HAP-1 (cell line): ENCODE results near the gene PACSIN2.
"Not testable (repeated sequence)": the region's sequence is repeated elsewhere in the genome, so short reads cannot be mapped to it uniquely, and the experiment has no call there.

Experiments used
- DNase-seq, 2 experiments: peaks; one replicate each; pipeline ENCODE4 v3.0.0-alpha.2; 2016 to 2020; ENCODE audit warnings: low spot score in 2 of 2
- H3K27me3 ChIP-seq: fragments of 250-450 bp; sonication (Bioruptor Pico); 2 replicates; pipeline ENCODE4 v1.5.1; 2020; ENCODE audit warnings: low read depth, mild to moderate bottlenecking, moderate library complexity
- H3K36me3 ChIP-seq: fragments of 250-450 bp; sonication (Bioruptor Pico); replicated peaks from 2 replicates; pipeline ENCODE4 v1.5.1; 2020; ENCODE audit warnings: mild to moderate bottlenecking
- H3K4me1 ChIP-seq: fragments of 250-450 bp; sonication (Bioruptor Pico); 2 replicates; pipeline ENCODE4 v1.5.1; 2020; ENCODE audit warnings: mild to moderate bottlenecking
- H3K4me3 ChIP-seq: fragments of 250-450 bp; sonication (Bioruptor Pico); 2 replicates; pipeline ENCODE4 v1.5.1; 2020; ENCODE audit warnings: mild to moderate bottlenecking, moderate library complexity
- H3K9me3 ChIP-seq: fragments of 250-450 bp; sonication (Bioruptor Pico); 2 replicates; pipeline ENCODE4 v1.5.1; 2020; ENCODE audit warnings: mild to moderate bottlenecking, moderate library complexity
- in situ Hi-C: fragments of 300-500 bp; cut with MboI; formaldehyde crosslinking; loops from 3 replicates; pipeline ENCODE4 v1.14.3; 2020; ENCODE audit warnings: low sequenced_read_pairs, inconsistent platforms, mixed read lengths

PACSIN2 gene

DNA sequence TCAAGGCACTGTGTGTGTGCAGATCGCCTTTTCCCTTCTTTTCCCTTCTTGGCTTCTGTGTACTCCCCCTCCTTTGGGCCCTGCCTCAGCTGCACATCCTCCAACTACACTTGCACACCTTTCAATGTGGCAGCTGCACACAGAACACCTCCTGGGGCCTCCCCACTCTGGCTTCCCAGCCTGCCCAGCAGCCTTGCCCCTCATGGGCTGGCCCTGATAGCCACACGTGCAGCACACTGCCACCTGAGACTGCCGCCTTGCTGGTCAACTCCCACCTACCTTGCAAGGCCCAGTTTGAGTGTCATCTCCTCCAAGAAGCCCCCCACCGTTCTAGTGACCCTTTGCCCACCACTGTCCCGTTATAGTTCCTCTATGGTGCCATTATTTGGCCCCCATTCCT lies 80.6 kb downstream of the PACSIN2 start:
- Histone ChIP-seq H3K4me1 (peaks cover 10% of the 10 kb centered on the region; the same call in 1 of the 2 replicates), H3K27me3 (no peaks in the 10 kb centered on the region), H3K36me3 (no peaks in the 10 kb centered on the region), H3K4me3 (no peak overlapping the region), H3K9me3 (no peaks in the 10 kb centered on the region)
- in situ Hi-C loops, result no loop called here
- no peak for DNase-seq

DNA sequence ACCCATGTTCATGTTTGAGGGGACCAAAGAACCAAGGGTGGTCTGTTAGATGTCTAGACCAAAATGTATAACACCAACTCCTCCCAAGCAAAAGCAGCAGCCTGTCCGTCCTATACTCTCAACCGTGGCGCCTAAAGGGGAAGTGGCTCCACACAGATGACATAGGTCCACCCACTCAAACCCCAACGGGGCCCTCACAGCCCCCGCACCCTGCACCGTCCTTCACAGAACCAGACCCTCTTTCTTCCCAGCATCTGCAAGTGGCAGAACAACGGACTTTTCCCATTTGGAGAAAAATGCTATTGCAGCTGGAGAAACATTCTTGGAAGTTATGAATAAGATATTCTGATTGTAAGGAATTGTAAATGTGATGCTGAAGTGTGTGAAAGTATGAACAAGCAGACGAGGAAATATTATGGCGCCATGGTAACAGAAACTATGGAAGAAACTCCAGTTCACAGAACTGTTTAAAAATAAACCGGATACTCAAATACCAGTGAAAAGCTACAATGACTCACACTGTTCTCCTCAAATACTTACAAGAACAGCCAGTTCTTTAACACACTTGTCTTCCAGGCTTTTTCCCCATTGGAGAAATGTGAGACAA lies 81.4 kb downstream of the PACSIN2 start:
- Histone ChIP-seq H3K9me3 (no peaks in the 10 kb centered on the region), H3K36me3 (no peaks in the 10 kb centered on the region), H3K4me3 (no peak overlapping the region), H3K27me3 (no peaks in the 10 kb centered on the region), H3K4me1 (peaks cover 10% of the 10 kb centered on the region; the same call in 1 of the 2 replicates)
- no peak for DNase-seq
- in situ Hi-C loops, result no loop called here

DNA sequence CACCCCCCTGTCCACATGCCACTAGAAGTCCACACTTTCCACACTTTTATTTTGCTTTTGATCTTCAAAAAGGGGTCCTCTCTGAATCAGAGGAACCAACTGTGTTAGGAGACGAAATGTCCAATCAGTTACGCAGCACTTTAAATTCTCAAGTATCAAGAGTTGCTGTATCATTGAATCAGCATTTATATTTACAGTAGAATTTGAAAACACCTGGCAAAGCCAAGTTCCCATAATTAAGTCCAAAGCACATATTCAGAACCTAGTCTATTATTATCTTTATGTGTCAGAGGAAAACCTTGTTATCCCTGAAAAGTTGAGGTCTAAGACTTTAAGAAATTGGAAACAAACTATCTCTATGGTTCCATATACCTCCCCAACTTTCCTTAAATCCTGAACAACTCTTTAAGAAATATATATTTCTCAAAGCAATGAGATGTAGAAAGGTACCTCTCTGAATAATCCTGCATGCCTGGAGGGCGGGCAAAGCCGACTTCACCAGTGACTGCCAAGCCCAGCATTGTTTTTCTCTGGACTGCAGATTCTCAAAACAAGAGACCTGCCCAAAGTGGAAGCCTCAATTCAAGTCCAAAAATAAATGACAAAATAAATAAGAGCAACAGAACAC lies 82.0 kb downstream of the PACSIN2 start:
- no peaks in the 10 kb centered on the region for H3K27me3 ChIP-seq
- H3K4me3 ChIP-seq, result no peak overlapping the region
- no peak for DNase-seq
- no peaks in the 10 kb centered on the region for H3K36me3 ChIP-seq
- H3K9me3 ChIP-seq, result no peaks in the 10 kb centered on the region
- in situ Hi-C loops, result no loop called here
- peaks cover 10% of the 10 kb centered on the region; the same call in 1 of the 2 replicates for H3K4me1 ChIP-seq

DNA sequence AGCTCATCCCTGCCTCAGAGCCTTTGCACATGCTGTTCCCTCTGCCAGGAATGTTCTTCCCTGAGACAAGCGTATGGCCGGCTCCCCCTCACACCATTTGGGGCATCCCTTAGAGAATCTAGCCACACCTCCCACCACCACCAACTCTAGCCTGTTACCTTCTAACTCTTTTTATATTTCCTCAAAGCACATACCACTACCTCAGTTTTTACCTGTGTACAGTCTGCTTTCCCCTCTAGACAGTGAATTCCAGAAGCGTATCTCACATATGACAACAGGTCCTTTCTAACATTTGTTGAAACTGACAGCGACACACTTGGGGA lies 82.8 kb downstream of the PACSIN2 start:
- in situ Hi-C loops, result no loop called here
- H3K9me3 ChIP-seq, result no peaks in the 10 kb centered on the region
- H3K4me1 ChIP-seq, result peaks cover 10% of the 10 kb centered on the region; the same call in 1 of the 2 replicates
- H3K4me3 ChIP-seq, result no peak overlapping the region
- H3K36me3 ChIP-seq, result no peaks in the 10 kb centered on the region
- H3K27me3 ChIP-seq, result no peaks in the 10 kb centered on the region
- no peak for DNase-seq

DNA sequence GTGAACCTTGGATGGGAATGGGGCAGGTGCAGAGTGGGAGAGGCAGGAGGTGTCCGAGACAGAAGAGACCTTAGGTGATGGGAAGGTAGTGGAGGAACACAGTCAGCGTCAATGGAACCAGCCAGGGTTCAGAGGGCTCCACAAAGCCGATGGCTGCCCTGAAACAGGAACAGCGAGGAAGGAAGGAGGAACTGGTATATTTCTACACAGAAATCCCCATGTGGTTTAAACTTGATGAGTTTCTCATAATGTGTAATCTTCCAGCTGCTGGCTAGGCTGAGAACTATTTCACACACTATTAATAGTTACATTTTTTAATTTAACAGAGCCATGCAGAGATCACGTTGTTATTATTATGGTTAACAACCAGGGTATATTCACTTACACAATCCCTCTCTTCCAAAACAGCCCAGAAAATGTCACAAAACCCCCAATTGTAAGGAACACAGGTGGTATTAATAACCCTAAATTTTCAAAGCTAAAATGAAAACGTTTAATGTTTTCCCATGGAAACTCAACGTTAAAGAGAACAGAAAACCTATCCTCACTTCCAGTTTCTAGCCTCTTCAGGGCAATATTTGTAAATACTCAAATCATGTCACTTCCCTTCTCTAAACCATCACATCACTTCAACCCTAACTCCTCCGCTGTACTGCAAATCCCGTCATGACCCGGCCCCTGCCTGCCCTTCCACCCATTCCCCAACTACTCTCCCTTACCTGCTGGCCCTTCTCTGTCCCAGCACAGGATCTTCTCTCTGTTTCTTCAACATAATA lies 83.3 kb downstream of the PACSIN2 start:
- no peak for DNase-seq
- Histone ChIP-seq H3K9me3 (no peaks in the 10 kb centered on the region), H3K4me3 (no peak overlapping the region), H3K36me3 (no peaks in the 10 kb centered on the region), H3K27me3 (no peaks in the 10 kb centered on the region), H3K4me1 (peaks cover 10% of the 10 kb centered on the region; the same call in 1 of the 2 replicates)
- in situ Hi-C loops, result no loop called here

DNA sequence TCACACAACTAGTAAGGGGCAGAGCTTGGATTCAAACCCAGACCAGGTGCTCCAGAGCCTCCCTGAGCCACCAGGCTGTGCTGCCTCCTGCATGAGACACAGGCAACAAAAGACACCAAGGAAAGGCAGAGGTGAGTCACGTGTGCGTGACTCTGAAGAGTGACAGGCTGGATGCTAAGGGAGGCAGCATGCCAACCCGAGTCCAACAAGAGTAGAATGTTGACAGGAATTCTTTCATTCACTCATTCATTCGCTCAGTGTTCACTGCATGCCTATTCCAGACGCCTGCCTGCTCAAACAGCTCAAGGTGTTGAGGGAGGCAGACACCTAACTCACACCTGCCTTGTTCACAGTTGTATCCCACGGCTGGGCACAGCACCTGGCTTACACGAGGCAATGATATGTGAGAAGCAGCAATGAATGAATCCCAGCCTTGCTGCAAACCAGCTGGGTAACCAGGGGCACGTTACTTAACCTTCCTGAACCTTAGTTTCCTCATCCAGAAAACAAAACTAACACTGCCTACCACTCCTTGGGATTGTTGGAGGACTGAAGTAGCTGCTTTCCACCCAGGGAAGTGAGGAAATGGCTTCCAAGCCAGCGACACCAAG lies 84.0 kb downstream of the PACSIN2 start:
- peaks cover 10% of the 10 kb centered on the region; the same call in 1 of the 2 replicates for H3K4me1 ChIP-seq
- DNase-seq, result no peak
- in situ Hi-C loops, result no loop called here
- no peaks in the 10 kb centered on the region for H3K36me3 ChIP-seq
- no peaks in the 10 kb centered on the region for H3K27me3 ChIP-seq
- no peaks in the 10 kb centered on the region for H3K9me3 ChIP-seq
- H3K4me3 ChIP-seq, result no peak overlapping the region

DNA sequence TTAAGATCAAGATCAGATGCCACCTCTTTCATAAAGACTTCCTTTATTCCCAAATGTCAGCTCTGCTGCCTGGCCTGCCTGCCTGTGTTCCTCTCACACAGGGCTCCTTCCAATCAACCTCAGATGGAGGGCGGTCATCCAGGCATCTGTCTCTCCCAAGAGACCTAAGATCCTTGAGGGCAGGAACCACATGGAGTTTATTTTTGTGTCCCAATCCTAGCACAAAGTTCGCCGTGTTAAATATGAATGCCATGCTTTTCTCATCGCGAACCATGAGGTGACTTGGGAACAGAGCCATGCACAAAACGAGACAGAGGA lies 85.2 kb downstream of the PACSIN2 start:
- Histone ChIP-seq H3K4me1 (peaks cover 10% of the 10 kb centered on the region; the same call in 1 of the 2 replicates), H3K27me3 (no peaks in the 10 kb centered on the region), H3K9me3 (no peaks in the 10 kb centered on the region), H3K36me3 (no peaks in the 10 kb centered on the region), H3K4me3 (no peak overlapping the region)
- no peak for DNase-seq
- in situ Hi-C loops, result no loop called here

DNA sequence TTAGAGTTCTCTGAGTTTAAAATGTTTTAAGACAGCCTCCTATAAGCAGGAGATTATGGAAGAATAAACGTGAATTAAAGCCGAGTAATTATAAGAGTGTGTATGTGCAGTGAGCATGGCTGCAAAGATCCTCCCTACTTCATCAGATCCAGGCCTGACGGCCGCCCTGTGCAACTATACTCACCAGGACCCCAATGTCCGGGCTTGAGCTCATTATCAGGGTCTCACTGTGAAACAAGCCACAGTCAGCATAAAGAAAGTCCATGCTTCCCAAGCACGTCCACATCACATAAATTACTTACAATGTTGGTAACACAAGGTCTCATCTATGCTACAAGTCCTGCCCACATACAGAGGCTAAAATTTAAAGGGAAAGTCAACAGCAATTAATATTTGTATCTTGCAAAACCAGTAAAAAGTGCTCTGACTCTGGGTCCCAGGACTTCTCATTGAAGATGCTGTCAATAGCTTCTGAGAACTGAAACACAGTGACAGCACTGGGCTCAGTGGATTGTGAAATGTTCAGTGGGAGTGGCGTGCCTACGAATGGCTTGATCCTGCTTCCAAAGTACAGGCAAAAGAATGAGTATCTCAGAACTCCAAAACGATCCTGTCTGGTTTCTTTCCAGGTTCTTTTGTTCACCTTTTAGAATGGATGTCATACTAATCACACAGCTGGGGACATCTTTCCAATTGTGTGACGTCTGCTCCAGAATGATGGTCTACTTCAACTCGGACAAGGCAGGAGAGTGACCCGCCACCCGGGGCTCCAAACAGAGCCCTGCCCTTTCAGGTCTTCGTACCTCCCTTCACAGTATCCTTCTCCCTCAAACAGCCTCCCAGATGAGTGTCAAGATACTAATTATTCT lies 85.7 kb downstream of the PACSIN2 start:
- H3K27me3 ChIP-seq, result no peaks in the 10 kb centered on the region

DNA sequence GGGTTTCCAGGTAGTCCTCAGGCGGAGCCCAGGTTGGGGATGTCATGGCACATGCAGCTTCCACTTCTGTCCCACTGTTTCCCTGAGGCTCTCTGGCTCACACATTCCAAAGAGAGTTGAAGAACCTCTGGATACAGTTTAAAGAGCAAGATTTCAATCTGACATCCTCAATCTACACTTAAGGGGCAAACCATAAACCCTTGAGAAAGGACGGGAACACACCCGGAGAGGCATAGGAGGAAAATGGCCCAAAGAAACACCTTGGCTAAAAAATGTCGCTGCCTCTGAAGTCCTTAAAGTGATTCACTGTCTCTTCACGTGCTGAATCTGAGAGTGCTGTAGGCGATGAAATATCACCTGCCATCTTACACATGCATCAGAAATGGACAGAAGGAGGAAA lies 87.0 kb downstream of the PACSIN2 start:
- DNase-seq, result no peak
- H3K4me3 ChIP-seq, result no peak overlapping the region
- in situ Hi-C loops, result no loop called here
- no peaks in the 10 kb centered on the region for H3K36me3 ChIP-seq
- H3K4me1 ChIP-seq, result no peaks in the 10 kb centered on the region
- H3K27me3 ChIP-seq, result no peaks in the 10 kb centered on the region
- no peaks in the 10 kb centered on the region for H3K9me3 ChIP-seq

More for the DNA sequence above, 85.7 kb downstream of the PACSIN2 start:
- Histone ChIP-seq H3K4me3 (no peak overlapping the region), H3K36me3 (no peaks in the 10 kb centered on the region), H3K9me3 (no peaks in the 10 kb centered on the region), H3K4me1 (peaks cover 10% of the 10 kb centered on the region; the same call in 1 of the 2 replicates)
- no peak for DNase-seq
- in situ Hi-C loops, result no loop called here

DNA sequence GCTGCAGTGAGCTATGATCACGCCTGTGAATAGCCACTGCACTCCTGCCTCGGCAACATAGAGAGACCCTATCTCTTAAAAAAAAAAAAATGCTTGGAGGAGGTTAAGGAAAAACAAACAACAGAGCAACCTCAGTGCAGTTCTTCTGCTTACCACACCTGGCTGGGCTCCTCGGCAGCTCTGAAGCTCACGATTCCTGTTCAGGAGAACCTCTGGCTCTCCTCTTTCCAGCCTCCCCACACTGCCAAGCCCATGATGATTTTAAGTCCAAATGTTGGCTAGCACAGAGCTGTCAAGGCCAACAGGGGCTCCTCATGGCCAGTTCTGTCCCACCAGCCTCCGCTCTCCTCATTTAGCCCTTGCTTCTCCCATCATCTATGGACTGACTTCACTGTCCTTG lies 88.2 kb downstream of the PACSIN2 start:
- no peaks in the 10 kb centered on the region for H3K27me3 ChIP-seq
- H3K9me3 ChIP-seq, result no peaks in the 10 kb centered on the region
- no peak overlapping the region for H3K4me3 ChIP-seq
- no peak for DNase-seq
- in situ Hi-C loops, result no loop called here
- H3K36me3 ChIP-seq, result no peaks in the 10 kb centered on the region
- H3K4me1 ChIP-seq, result no peaks in the 10 kb centered on the region

DNA sequence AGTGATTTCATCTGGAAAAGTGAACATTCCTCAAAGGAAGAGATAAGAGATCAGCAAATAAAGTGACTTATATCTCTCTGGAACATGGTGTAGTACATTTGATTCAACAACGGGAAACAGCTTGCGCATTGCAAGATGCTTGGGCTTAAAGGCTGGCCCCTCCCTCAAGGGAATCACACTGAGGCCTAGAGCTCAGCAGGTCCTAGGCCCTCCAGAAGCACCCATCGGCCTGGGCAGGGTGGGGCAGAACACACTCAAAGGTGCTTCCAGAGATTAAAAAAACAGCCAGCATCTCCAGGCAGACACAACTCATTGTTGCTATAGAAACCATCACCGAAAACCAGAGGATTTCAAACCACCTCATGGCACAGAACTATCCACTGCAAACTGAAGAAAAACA lies 88.8 kb downstream of the PACSIN2 start:
- Histone ChIP-seq H3K36me3 (no peaks in the 10 kb centered on the region), H3K9me3 (no peaks in the 10 kb centered on the region), H3K27me3 (no peaks in the 10 kb centered on the region), H3K4me1 (no peaks in the 10 kb centered on the region), H3K4me3 (no peak overlapping the region)
- no peak for DNase-seq
- in situ Hi-C loops, result no loop called here

DNA sequence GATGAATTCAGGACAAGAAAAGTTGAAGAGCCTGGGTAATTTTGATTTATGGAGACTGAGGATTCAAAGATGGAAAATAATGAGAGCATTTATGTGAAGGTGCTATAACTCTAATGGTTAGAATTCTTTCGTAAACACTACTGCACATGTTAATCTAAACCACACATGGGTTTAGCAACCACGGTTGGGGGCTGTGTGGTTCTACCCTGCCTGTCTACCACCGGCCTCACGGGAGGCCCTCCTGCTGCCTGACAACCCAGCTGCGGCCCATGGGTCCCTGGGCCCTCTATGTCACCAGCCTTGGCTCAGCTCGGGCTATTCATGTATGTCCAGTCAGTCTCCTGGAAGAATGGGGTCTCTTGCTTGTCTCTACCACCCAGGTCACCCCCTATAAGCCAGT lies 89.4 kb downstream of the PACSIN2 start:
- Histone ChIP-seq H3K36me3 (no peaks in the 10 kb centered on the region), H3K4me1 (no peaks in the 10 kb centered on the region)
- in situ Hi-C loops, result no loop called here

DNA sequence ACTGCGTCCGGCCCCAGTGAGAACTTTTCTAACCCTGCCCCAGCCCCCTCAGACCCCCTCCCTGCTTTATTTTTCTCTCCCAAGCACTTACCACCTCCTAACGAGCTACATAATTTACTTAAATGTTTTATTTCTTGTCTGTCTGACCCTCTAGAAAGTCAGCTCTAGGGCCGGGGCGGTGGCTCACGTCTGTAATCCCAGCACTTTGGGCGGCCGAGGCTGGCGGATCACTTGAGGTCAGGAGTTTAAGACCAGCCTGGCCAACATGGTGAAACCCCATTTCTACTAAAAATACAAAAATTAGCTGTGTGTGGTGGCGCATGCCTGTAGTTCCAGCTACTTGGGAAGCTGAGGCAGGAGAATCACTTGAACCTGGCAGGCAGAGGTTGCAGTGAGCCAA lies 89.9 kb downstream of the PACSIN2 start:
- in situ Hi-C loops, H3K27me3 ChIP-seq: not testable (repeated sequence)

More for the DNA sequence above, 89.4 kb downstream of the PACSIN2 start:
- no peak for DNase-seq
- Histone ChIP-seq H3K27me3 (no peaks in the 10 kb centered on the region), H3K4me3 (no peak overlapping the region), H3K9me3 (no peaks in the 10 kb centered on the region)

More for the DNA sequence above, 89.9 kb downstream of the PACSIN2 start:
- H3K9me3 ChIP-seq, H3K4me1 ChIP-seq, H3K36me3 ChIP-seq, H3K4me3 ChIP-seq, DNase-seq: not testable (repeated sequence)
